NT2/D1 (cell line): Measurements from ENCODE around the gene KRT222.

ENCODE experiments used
- DNase-seq: peaks from one replicate; pipeline ENCODE4 v3.0.0-alpha.2; 2011; ENCODE audit warnings: low read depth, low spot score
- H3K27me3 ChIP-seq: 2 replicates; pipeline ENCODE4 v1.6.0; 2011; ENCODE audit warnings: mild to moderate bottlenecking; ENCODE audit not compliant: insufficient read length, insufficient read depth
- H3K36me3 ChIP-seq: 2 replicates; pipeline ENCODE4 v1.6.1; 2011; ENCODE audit warnings: mild to moderate bottlenecking, low read length, mixed read lengths; ENCODE audit not compliant: insufficient read depth, insufficient read length
- H3K4me1 ChIP-seq: 2 replicates; pipeline ENCODE4 v1.5.1; 2011; ENCODE audit not compliant: insufficient read depth, insufficient read length
- H3K4me3 ChIP-seq: 2 replicates; pipeline ENCODE4 v1.5.1; 2011; ENCODE audit warnings: low read depth; ENCODE audit not compliant: insufficient read length
- H3K9ac ChIP-seq: 2 replicates; pipeline ENCODE4 v1.6.0; 2011; ENCODE audit warnings: low read depth; ENCODE audit not compliant: insufficient read length
- H3K9me3 ChIP-seq: 2 replicates; pipeline ENCODE4 v1.5.1; 2011; ENCODE audit warnings: mild to moderate bottlenecking, low read length; ENCODE audit not compliant: insufficient read depth
- SUZ12 ChIP-seq: IDR thresholded peaks from 2 replicates; pipeline ENCODE4 v1.6.1; 2011; ENCODE audit not compliant: insufficient read length, insufficient read depth; ENCODE audit errors: extremely low read depth
- YY1 ChIP-seq: IDR thresholded peaks from 2 replicates; pipeline ENCODE4 v1.6.1; 2011; ENCODE audit not compliant: insufficient read length, insufficient read depth
- ZNF274 ChIP-seq: IDR thresholded peaks from 2 replicates; pipeline ENCODE4 v1.6.1; 2011; ENCODE audit warnings: mild to moderate bottlenecking, low read depth, low read length

Gene KRT222

DNA sequence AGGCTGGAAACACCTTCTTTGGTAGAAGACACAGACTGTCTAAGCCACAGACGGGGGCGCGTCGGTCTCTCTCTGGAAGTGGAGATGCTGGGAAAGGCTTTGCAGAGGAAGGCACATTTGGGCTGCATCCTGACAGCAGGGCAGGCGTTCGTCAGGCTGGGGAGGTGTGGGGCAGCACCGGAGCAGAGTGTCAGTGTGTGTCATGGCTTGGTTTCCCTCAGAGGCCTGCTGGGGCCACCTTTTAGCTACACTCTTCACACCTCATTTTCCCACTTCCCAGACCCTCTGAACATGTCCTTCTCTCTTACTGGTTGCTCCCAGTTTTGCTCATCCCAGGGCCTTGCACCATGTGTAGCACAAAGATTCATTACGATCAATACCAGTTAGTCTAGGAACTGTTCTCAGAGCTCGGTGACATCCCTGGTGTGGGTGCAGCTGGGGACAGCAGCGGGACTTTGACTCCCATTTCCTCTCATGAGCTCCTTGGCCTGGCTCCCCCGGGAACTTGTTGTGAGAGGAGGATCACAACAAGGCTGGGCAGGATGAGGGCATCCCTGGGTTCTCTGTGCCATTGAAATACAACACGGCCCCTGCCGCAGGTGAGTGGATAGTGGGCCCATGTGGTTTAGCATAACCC, 50.4 kb downstream of the KRT222 start:
- no peaks in the 10 kb centered on the region for H3K9me3 ChIP-seq
- no peaks in the 10 kb centered on the region for H3K27me3 ChIP-seq
- DNase-seq = no peak
- H3K9ac ChIP-seq = no peak overlapping the region
- no peaks in the 10 kb centered on the region for H3K36me3 ChIP-seq
- no peak overlapping the region for H3K4me3 ChIP-seq
- TF ChIP-seq YY1 (no peak), SUZ12 (no peak), ZNF274 (no peak)
- H3K4me1 ChIP-seq = peaks cover 6% of the 10 kb centered on the region

- Histone ChIP-seq H3K4me1 (peaks cover 6% of the 10 kb centered on the region), H3K9ac (no peak overlapping the region), H3K9me3 (no peaks in the 10 kb centered on the region), H3K36me3 (no peaks in the 10 kb centered on the region), H3K27me3 (no peaks in the 10 kb centered on the region), H3K4me3 (no peak overlapping the region)
- DNase-seq = no peak
- no peak for TF ChIP-seq SUZ12
- TF ChIP-seq ZNF274 = no peak
- no peak for TF ChIP-seq YY1
These were observed 51.4 kb downstream of the KRT222 start for GRCh38 chr17:40613467-40614154.

DNA sequence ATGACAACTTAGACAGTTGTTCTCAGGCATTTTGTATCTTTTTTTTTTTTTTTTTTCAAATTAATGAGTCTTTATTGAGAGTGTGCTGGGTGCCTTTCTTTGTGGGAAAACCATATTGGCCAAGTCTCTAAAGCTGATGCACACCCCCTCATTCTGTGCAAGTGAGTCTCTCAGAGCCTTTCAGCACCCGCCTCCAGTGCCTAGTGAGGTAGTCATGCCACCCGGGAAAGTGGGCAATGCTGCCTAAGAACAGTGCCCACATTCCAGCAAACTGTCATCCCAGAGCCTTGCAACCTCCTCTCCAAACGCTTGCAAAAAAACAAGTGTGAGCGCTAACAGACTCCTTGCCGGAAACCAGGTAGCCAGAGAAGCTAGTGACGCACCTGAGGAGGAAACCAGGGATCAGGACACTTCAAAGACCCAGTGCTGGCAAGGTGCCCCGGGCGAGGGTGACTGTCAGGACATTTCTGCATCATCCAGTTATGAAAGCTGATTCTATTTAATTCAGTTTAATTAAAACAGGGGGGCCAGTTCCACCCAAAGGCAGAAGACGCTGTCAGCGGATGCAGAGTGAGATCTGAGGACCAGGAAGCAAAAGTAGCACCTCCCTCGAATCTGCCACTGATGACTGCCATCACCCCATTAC, 52.3 kb downstream of the KRT222 start:
- peaks cover 6% of the 10 kb centered on the region for H3K4me1 ChIP-seq
- TF ChIP-seq SUZ12 = no peak
- no peak for TF ChIP-seq ZNF274
- no peak for DNase-seq
- H3K4me3 ChIP-seq = no peak overlapping the region
- no peaks in the 10 kb centered on the region for H3K27me3 ChIP-seq
- no peaks in the 10 kb centered on the region for H3K9me3 ChIP-seq
- H3K9ac ChIP-seq = no peak overlapping the region
- H3K36me3 ChIP-seq = no peaks in the 10 kb centered on the region

DNA sequence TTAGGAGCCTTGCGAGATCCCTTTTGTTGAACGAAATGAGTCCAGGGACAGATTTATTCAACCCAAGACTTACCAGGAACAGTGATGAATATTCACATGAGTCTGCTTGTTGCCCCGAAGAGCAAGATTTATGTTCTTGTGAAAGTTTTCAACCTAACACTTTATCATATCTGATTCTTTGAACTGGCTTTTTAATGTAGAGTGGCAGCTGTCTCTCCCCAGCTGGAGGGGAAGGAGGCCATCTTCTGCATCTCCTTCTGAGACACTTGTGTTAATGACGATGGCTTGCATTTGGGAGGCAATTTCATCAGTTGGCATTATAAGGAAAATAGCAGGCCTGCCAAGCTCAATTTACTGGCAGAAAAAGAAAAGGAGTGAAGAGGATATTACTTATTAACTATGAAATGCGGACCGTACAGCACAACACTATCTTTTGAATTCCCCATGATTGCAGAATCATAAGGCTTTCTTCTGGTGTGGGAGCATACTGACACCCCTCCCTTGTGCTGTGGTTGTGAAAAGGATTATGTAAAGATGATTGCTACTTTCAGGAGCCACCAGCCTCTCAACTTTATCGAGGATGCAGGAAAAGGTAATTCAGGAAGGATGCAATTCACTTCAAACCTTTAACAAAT, 53.0 kb downstream of the KRT222 start:
- Histone ChIP-seq H3K4me1 (peaks cover 6% of the 10 kb centered on the region), H3K27me3 (no peaks in the 10 kb centered on the region), H3K4me3 (no peak overlapping the region), H3K9ac (no peak overlapping the region), H3K36me3 (no peaks in the 10 kb centered on the region), H3K9me3 (no peaks in the 10 kb centered on the region)
- TF ChIP-seq YY1 (no peak), ZNF274 (no peak), SUZ12 (no peak)
- no peak for DNase-seq

- TF ChIP-seq SUZ12 = no peak
- TF ChIP-seq ZNF274 = no peak
- TF ChIP-seq YY1 = no peak
- Histone ChIP-seq H3K4me3 (no peak overlapping the region), H3K36me3 (no peaks in the 10 kb centered on the region), H3K9me3 (no peaks in the 10 kb centered on the region), H3K9ac (no peak overlapping the region), H3K4me1 (peaks cover 6% of the 10 kb centered on the region), H3K27me3 (no peaks in the 10 kb centered on the region)
- DNase-seq = no peak
These were observed 54.6 kb downstream of the KRT222 start for GRCh38 chr17:40610359-40610758.

DNA sequence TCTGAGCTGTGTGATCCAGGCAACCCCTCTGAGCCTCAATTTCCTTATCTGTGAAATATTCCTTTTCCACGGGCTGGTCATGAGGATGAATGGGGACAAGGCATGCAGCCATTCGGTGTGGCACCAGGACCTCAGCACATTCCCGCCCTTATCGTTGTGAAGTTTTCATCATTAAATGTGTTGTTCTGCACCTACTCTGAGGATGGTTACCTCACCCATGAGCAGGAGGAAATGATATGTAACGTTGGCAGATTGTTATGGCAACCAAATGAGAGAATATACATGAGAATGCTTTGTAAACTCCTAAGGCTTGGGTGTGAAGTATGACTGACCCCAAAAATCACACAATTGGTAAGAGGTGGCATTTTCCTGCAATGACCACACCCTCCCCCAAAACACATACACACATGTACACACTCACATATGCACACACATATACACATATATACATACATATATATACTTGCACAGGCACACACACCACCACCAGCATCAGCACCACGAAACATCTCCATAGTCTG, 56.9 kb downstream of the KRT222 start:
- H3K4me1 ChIP-seq = no peaks in the 10 kb centered on the region
- TF ChIP-seq ZNF274 = no peak
- TF ChIP-seq YY1 = no peak
- TF ChIP-seq SUZ12 = no peak
- no peaks in the 10 kb centered on the region for H3K9me3 ChIP-seq
- no peaks in the 10 kb centered on the region for H3K27me3 ChIP-seq
- no peak for DNase-seq
- H3K4me3 ChIP-seq = no peak overlapping the region
- no peaks in the 10 kb centered on the region for H3K36me3 ChIP-seq
- H3K9ac ChIP-seq = no peak overlapping the region

GRCh38 chr17:40607641-40608040, 57.3 kb downstream of the KRT222 start:
- no peaks in the 10 kb centered on the region for H3K27me3 ChIP-seq
- H3K4me3 ChIP-seq = no peak overlapping the region
- no peak for DNase-seq
- no peak for TF ChIP-seq SUZ12
- no peaks in the 10 kb centered on the region for H3K4me1 ChIP-seq
- peak overlapping the region; percentile 11 for H3K9ac ChIP-seq
- H3K9me3 ChIP-seq = no peaks in the 10 kb centered on the region
- H3K36me3 ChIP-seq = no peaks in the 10 kb centered on the region
